Stimulated activated CD4-positive, alpha-beta T cell treated with anti-CD3 and anti-CD28 coated beads, Interleukin-1b, Interleukin-23, amount 100 ng/mL, for 4 hours (primary cell): ENCODE measurements around the gene UST.

ENCODE experiments used
- DNase-seq, 2 donors: peaks; one replicate each; pipeline ENCODE4 v3.0.0-alpha.2; 2020; ENCODE audit warnings: low read depth in 2 of 2

UST gene

GRCh38 chr6:148746363-148747144 lies at the start of gene UST:
UST (plus strand) TSS chr6:148747030; CDS start chr6:148747431, 401 bp downstream.
- peak; percentile 26 to 36 for DNase-seq

GRCh38 chr6:148697895-148698440 lies 48.9 kb upstream of the UST start:
- DNase-seq, result no peak

- DNase-seq, result no peak
These were observed 48.1 kb upstream of the UST start for GRCh38 chr6:148698671-148699180.

GRCh38 chr6:148700047-148700715 lies 46.6 kb upstream of the UST start:
- no peak for DNase-seq

- DNase-seq, result no peak
These were observed 46.0 kb upstream of the UST start for GRCh38 chr6:148700741-148701311.

- no peak for DNase-seq
These were observed 45.5 kb upstream of the UST start for GRCh38 chr6:148701375-148701774.

- DNase-seq, result no peak
These were observed 42.9 kb upstream of the UST start for GRCh38 chr6:148703900-148704299.

- no peak for DNase-seq
These were observed 42.2 kb upstream of the UST start for GRCh38 chr6:148704400-148705246.

GRCh38 chr6:148708707-148709106 lies 38.1 kb upstream of the UST start:
- DNase-seq, result no peak

- DNase-seq, result no peak
These were observed 37.3 kb upstream of the UST start for GRCh38 chr6:148709577-148709976.

GRCh38 chr6:148711833-148712654 lies 34.8 kb upstream of the UST start:
- no peak for DNase-seq

- DNase-seq, result no peak
These were observed 33.6 kb upstream of the UST start for GRCh38 chr6:148713033-148713738.

GRCh38 chr6:148713921-148714320 lies 32.9 kb upstream of the UST start:
- no peak for DNase-seq

GRCh38 chr6:148716811-148717210 lies 30.0 kb upstream of the UST start:
- DNase-seq, result no peak

GRCh38 chr6:148720406-148720805 lies 26.4 kb upstream of the UST start:
- no peak for DNase-seq

- no peak for DNase-seq
These were observed 25.9 kb upstream of the UST start for GRCh38 chr6:148720897-148721296.

GRCh38 chr6:148723484-148723883 lies 23.3 kb upstream of the UST start:
- DNase-seq, result no peak

- no peak for DNase-seq
These were observed 22.4 kb upstream of the UST start for GRCh38 chr6:148724428-148724827.

- no peak for DNase-seq
These were observed 19.7 kb upstream of the UST start for GRCh38 chr6:148727104-148727503.

GRCh38 chr6:148735989-148736388 lies 10.8 kb upstream of the UST start:
- no peak for DNase-seq
